IMR-90 (cell line): ENCODE data around the gene SAMD11. TPM values are rescaled to one million over a fixed set of nuclear protein-coding genes. Genes with fewer than 3 reads are reported as not detected.

ENCODE experiments used
- ATAC-seq: fragments of 200-7000 bp; cut with Tn5 transposase; 2 replicates; pipeline ENCODE4 v1.9.1; 2020; ENCODE audit warnings: low read depth, mild to moderate bottlenecking, moderate library complexity
- BruUV-seq: library from RNA; stranded (reverse); fragments of 400-500 nt; replicated peaks from 2 replicates; lab custom pipeline; 2021; lab: Mats Ljungman, UMichigan
- CTCF ChIA-PET: fragments of 300-600 bp; formaldehyde crosslinking; extraction: SDS; loops from one replicate; lab custom pipeline; 2021; ENCODE audit warnings: antibody characterized with exemption; lab: Yijun Ruan, JAX
- POLR2A ChIA-PET: fragments of 300-600 bp; sonication (Branson Sonifier 250); formaldehyde crosslinking; loops from one replicate; lab custom pipeline; 2022; ENCODE audit warnings: antibody characterized with exemption; ENCODE audit not compliant: unreplicated experiment; lab: Charles Lee
- DNase-seq: peaks from one replicate; pipeline ENCODE4 v3.0.0; 2013
- H2AFZ ChIP-seq: replicated peaks from 2 replicates; pipeline ENCODE3; 2013; ENCODE audit warnings: low read length, mild to moderate bottlenecking; ENCODE audit not compliant: poor library complexity
- H2AK5ac ChIP-seq: 2 replicates; pipeline ENCODE4 v1.6.1; 2013; ENCODE audit warnings: low read depth, low read length, inconsistent platforms
- H2AK9ac ChIP-seq: replicated peaks from 2 replicates; pipeline ENCODE3; 2013; ENCODE audit warnings: mild to moderate bottlenecking, low read depth, low read length, moderate library complexity; ENCODE audit not compliant: poor library complexity
- H2BK120ac ChIP-seq: 2 replicates; pipeline ENCODE4 v1.6.1; 2013; ENCODE audit warnings: low read depth, low read length, inconsistent platforms
- H2BK15ac ChIP-seq: 3 replicates; pipeline ENCODE4 v1.6.1; 2013; ENCODE audit warnings: low read depth, low read length, inconsistent platforms
- H2BK20ac ChIP-seq: 2 replicates; pipeline ENCODE4 v1.6.1; 2013; ENCODE audit warnings: low read depth, mild to moderate bottlenecking, inconsistent platforms, low read length, moderate library complexity
- H2BK5ac ChIP-seq: 2 replicates; pipeline ENCODE4 v1.6.1; 2013; ENCODE audit warnings: mild to moderate bottlenecking, low read depth, low read length, inconsistent platforms; ENCODE audit not compliant: poor library complexity, severe bottlenecking
- H3K14ac ChIP-seq: replicated peaks from 2 replicates; pipeline ENCODE4 v1.6.1; 2013; ENCODE audit warnings: low read depth, low read length, inconsistent platforms
- H3K18ac ChIP-seq: 2 replicates; pipeline ENCODE4 v1.6.1; 2013; ENCODE audit warnings: low read depth, low read length, control low read depth
- H3K23ac ChIP-seq: 2 replicates; pipeline ENCODE4 v1.6.1; 2013; ENCODE audit warnings: low read depth, low read length, inconsistent platforms
- H3K27ac ChIP-seq: 2 replicates; pipeline ENCODE4 v1.5.1; 2013; ENCODE audit warnings: mild to moderate bottlenecking, control low read depth, low read length; ENCODE audit not compliant: insufficient read depth
- H3K27me3 ChIP-seq: 2 replicates; pipeline ENCODE4 v1.6.1; 2013; ENCODE audit warnings: low read length; ENCODE audit not compliant: control insufficient read depth, insufficient read depth
- H3K36me3 ChIP-seq: 2 replicates; pipeline ENCODE4 v1.6.1; 2013; ENCODE audit warnings: low read length, mixed read lengths; ENCODE audit not compliant: control insufficient read depth, insufficient read depth
- H3K4ac ChIP-seq: 2 replicates; pipeline ENCODE4 v1.6.1; 2013; ENCODE audit warnings: low read depth, low read length, inconsistent platforms
- H3K4me1 ChIP-seq: 2 replicates; pipeline ENCODE4 v1.6.1; 2013; ENCODE audit warnings: low read length, mixed read lengths; ENCODE audit not compliant: control insufficient read depth, insufficient read depth
- H3K4me2 ChIP-seq: 2 replicates; pipeline ENCODE4 v1.6.1; 2013; ENCODE audit warnings: low read depth, mild to moderate bottlenecking, control low read depth, low read length, moderate library complexity
- H3K4me3 ChIP-seq: 2 replicates; pipeline ENCODE4 v1.5.1; 2013; ENCODE audit warnings: low read depth, mild to moderate bottlenecking, control low read depth, low read length, moderate library complexity; ENCODE audit not compliant: insufficient read depth
- H3K56ac ChIP-seq: 2 replicates; pipeline ENCODE4 v1.6.1; 2013; ENCODE audit warnings: low read length, inconsistent platforms; ENCODE audit not compliant: insufficient read depth; ENCODE audit errors: extremely low read depth
- H3K79me1 ChIP-seq, 2 experiments: 2 replicates each; pipeline ENCODE4 v1.6.1; 2013; ENCODE audit warnings: low read length in 2 of 2, inconsistent platforms in 1 of 2, low read depth in 1 of 2
- H3K9ac ChIP-seq: 2 replicates; pipeline ENCODE4 v1.6.1; 2013; ENCODE audit warnings: low read depth, low read length, control low read depth
- H3K9me1 ChIP-seq: 2 replicates; pipeline ENCODE4 v1.6.1; 2013; ENCODE audit warnings: low read length, inconsistent platforms; ENCODE audit not compliant: insufficient read depth
- H3K9me3 ChIP-seq: 2 replicates; pipeline ENCODE4 v1.6.1; 2013; ENCODE audit warnings: low read length; ENCODE audit not compliant: control insufficient read depth, insufficient read depth
- H4K20me1 ChIP-seq: 2 replicates; pipeline ENCODE4 v1.6.1; 2013; ENCODE audit warnings: low read length, inconsistent platforms; ENCODE audit not compliant: insufficient read depth
- H4K5ac ChIP-seq: 2 replicates; pipeline ENCODE4 v1.6.1; 2013; ENCODE audit warnings: mild to moderate bottlenecking, low read depth, low read length, control low read depth
- H4K8ac ChIP-seq, 2 experiments: 2 replicates each; pipeline ENCODE4 v1.6.1; 2013; ENCODE audit warnings: low read depth in 2 of 2, low read length in 2 of 2, control low read depth in 1 of 2, inconsistent platforms in 1 of 2
- H4K91ac ChIP-seq: 2 replicates; pipeline ENCODE4 v1.6.1; 2013; ENCODE audit warnings: low read depth, low read length, inconsistent platforms; ENCODE audit not compliant: insufficient read depth
- CEBPB ChIP-seq: IDR thresholded peaks from 2 replicates; pipeline ENCODE4 v1.6.1; 2012; ENCODE audit warnings: low read depth, low read length, improper control_type of control experiment
- CHD1 ChIP-seq: IDR thresholded peaks from 2 replicates; pipeline ENCODE4 v1.6.1; 2012; ENCODE audit warnings: low read depth, low read length, improper control_type of control experiment
- CTCF ChIP-seq: conservative IDR thresholded peaks from 2 replicates; pipeline ENCODE4 v1.5.1; 2012; ENCODE audit warnings: mild to moderate bottlenecking, low read depth, low read length, improper control_type of control experiment
- MAZ ChIP-seq: IDR thresholded peaks from 2 replicates; pipeline ENCODE4 v1.6.1; 2012; ENCODE audit warnings: low read depth, mild to moderate bottlenecking, low read length, improper control_type of control experiment, moderate library complexity, borderline replicate concordance
- MXI1 ChIP-seq: IDR thresholded peaks from 2 replicates; pipeline ENCODE4 v1.6.1; 2012; ENCODE audit warnings: low read depth, mild to moderate bottlenecking, low read length, moderate library complexity, borderline replicate concordance
- NFE2L2 ChIP-seq: fragments of 150-350 bp; IDR thresholded peaks from 2 replicates; pipeline ENCODE4 v1.6.1; 2016; ENCODE audit warnings: low read depth, mild to moderate bottlenecking, low read length
- POLR2A ChIP-seq: IDR thresholded peaks from 2 replicates; pipeline ENCODE4 v1.6.1; 2012; ENCODE audit warnings: mild to moderate bottlenecking, low read depth, low read length
- RAD21 ChIP-seq: IDR thresholded peaks from 2 replicates; pipeline ENCODE4 v1.6.1; 2012; ENCODE audit warnings: low read length, improper control_type of control experiment
- SMC3 ChIP-seq: fragments of 150-350 bp; IDR thresholded peaks from 2 replicates; pipeline ENCODE4 v1.6.1; 2016; ENCODE audit warnings: low read depth, mild to moderate bottlenecking, antibody characterized with exemption, low read length, moderate library complexity
- WGBS, 2 experiments: methylation state at CpG; one replicate each; pipeline versions ENCODE4 v1.1.5 to v1.1.7; 2013; ENCODE audit warnings: missing lambda C conversion rate in 2 of 2; ENCODE audit not compliant: insufficient read length in 1 of 2; ENCODE audit errors: extremely low coverage in 2 of 2; 5-methylcytosine and 5-hydroxymethylcytosine counted together
- dilution Hi-C: fragments of 300-500 bp; cut with HindIII; formaldehyde crosslinking; loops from one replicate; pipeline ENCODE4 v1.14.3; 2018; ENCODE audit warnings: low sequenced_read_pairs; ENCODE audit not compliant: unreplicated experiment
- in situ Hi-C: fragments of 300-500 bp; cut with MboI; formaldehyde crosslinking; loops from 3 replicates; pipeline ENCODE4 v1.14.3; 2019; ENCODE audit warnings: low sequenced_read_pairs, inconsistent platforms, mixed read lengths
- intact Hi-C: fragments of 100-400 bp; cut with micrococcal nuclease; formaldehyde crosslinking; loops from 2 replicates; pipeline ENCODE4 v1.10.0; 2022
- polyA plus RNA-seq, 3 experiments: library from polyadenylated mRNA; depleted of rRNA; stranded (reverse); fragments of >200 nt; gene quantifications; 2 replicates each; pipeline ENCODE4 v1.2.3, GENCODE V29; 2012; ENCODE audit warnings: low replicate concordance in 1 of 3
- total RNA-seq: library from RNA; depleted of rRNA; stranded (reverse); fragments of >200 nt; gene quantifications from 2 replicates; pipeline ENCODE4 v1.2.3, GENCODE V29; 2012

SAMD11 gene
- total and polyA plus RNA-seq, 2 of the 4 experiments (the other 2 are of a cell fraction) = 5.9 to 22.9 TPM

- H2AFZ ChIP-seq = no peak overlapping the region
- CTCF ChIA-PET = interaction anchor here (1.4 kb wide), 1 partner anchor 9 kb away, joined by 3 read pairs; no protein-coding TSS in a partner anchor
- WGBS, 2 experiments = 72% methylated on average over 2 of the region's 9 CpGs; no CpG with 5 or more reads in 1 of the 2 experiments
Measured at GRCh38 chr1:975365-975764, 51.6 kb downstream of the SAMD11 start.

More at GRCh38 chr1:975365-975764, 51.6 kb downstream of the SAMD11 start:
- Histone ChIP-seq H3K9me3 (no peaks in the 10 kb centered on the region), H2BK5ac (no peak overlapping the region), H3K4me3 (no peak overlapping the region), H3K4ac (no peak overlapping the region), H3K56ac (no peak overlapping the region), H3K9me1 (no peaks in the 10 kb centered on the region), H4K20me1 (no peaks in the 10 kb centered on the region; the same call in 1 of the 2 replicates), H3K14ac (no peak overlapping the region), H3K23ac (no peak overlapping the region), H4K91ac (no peak overlapping the region), H3K27ac (no peak overlapping the region), H2BK15ac (no peak overlapping the region), H2BK120ac (no peak overlapping the region), H3K4me2 (no peak overlapping the region), H3K9ac (no peak overlapping the region), H2BK20ac (no peak overlapping the region), H2AK5ac (no peak overlapping the region), H2AK9ac (no peak overlapping the region), H3K18ac (no peak overlapping the region), H4K5ac (no peak overlapping the region), H3K27me3 (peaks cover 3% of the 10 kb centered on the region; the same call in 1 of the 2 replicates), H3K4me1 (0 out of 2 replicates have a peak, but pooled peaks cover 2% of the 10 kb centered on the region), H3K36me3 (no peaks in the 10 kb centered on the region), H4K8ac (no peak overlapping the region), H3K79me1 (no peaks in the 10 kb centered on the region)
- in situ Hi-C loops = no loop called here
- intact Hi-C loops = loop anchor here (5.0 kb wide), 1 partner anchor 73 kb away; no protein-coding TSS in a partner anchor
- no peak; the same call in 1 of the 2 replicates for ATAC-seq
- POLR2A ChIA-PET = no interaction called here
- TF ChIP-seq CHD1 (no peak), RAD21 (no peak), POLR2A (no peak), CEBPB (no peak), SMC3 (no peak), NFE2L2 (no peak), MXI1 (no peak), CTCF (no peak), MAZ (no peak)
- BruUV-seq = no TSS peak
- dilution Hi-C loops = no loop called here
- DNase-seq = no peak
